ENCODE measurements around the gene EBF3. TPM values are rescaled to one million over a fixed set of nuclear protein-coding genes. Genes with fewer than 3 reads are reported as not detected.

Gene EBF3
- total RNA-seq, 4 donors from 2014 or later: 1.4 to 4.2 (median 2.4) TPM

DNA sequence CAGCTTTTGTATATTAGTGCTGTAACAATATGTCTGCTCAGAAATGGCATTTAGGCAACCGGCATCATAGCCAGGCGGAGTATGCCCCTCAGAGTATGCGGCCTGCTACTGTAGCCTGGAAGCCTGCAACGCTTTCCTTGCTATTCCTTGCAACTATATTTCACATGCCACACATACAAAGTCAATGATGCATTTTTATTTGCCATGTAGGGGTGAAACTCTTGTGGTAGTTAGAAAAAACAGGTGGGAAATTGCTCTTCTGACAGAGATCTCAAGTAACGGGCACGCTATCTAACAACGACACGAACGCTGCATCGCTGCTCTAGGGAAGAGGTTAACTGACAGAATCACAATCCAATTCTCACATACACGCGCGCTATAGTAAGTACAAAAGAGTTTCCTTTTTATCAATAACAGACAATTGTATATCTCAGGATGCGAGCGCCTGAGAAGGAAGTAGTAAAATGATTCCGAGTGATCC lies 5.9 kb downstream of the EBF3 start:
- Histone ChIP-seq H3K4me1 (peaks cover 38% of the 10 kb centered on the region), H3K4me3 (peak overlapping the region; percentile 71), H3K27ac (no peak overlapping the region), H3K36me3 (no peaks in the 10 kb centered on the region), H3K9me3 (no peaks in the 10 kb centered on the region), H3K27me3 (peaks cover 98% of the 10 kb centered on the region)
- peak in 1 of 2 donors; percentile 47 for DNase-seq (ENCODE audit: low spot score in 2 of 2)
- WGBS: 49% methylated on average over 16 of the region's 16 CpGs
- TF ChIP-seq, protein P1, sequence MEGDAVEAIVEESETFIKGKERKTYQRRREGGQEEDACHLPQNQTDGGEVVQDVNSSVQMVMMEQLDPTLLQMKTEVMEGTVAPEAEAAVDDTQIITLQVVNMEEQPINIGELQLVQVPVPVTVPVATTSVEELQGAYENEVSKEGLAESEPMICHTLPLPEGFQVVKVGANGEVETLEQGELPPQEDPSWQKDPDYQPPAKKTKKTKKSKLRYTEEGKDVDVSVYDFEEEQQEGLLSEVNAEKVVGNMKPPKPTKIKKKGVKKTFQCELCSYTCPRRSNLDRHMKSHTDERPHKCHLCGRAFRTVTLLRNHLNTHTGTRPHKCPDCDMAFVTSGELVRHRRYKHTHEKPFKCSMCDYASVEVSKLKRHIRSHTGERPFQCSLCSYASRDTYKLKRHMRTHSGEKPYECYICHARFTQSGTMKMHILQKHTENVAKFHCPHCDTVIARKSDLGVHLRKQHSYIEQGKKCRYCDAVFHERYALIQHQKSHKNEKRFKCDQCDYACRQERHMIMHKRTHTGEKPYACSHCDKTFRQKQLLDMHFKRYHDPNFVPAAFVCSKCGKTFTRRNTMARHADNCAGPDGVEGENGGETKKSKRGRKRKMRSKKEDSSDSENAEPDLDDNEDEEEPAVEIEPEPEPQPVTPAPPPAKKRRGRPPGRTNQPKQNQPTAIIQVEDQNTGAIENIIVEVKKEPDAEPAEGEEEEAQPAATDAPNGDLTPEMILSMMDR (IDR thresholded peaks at IDR 0.05): no peak
- TF ChIP-seq POLR2A (IDR thresholded peaks at IDR 0.05): no peak
- TF ChIP-seq EP300 (IDR thresholded peaks at IDR 0.05): no peak
- no peak for TF ChIP-seq POLR2AphosphoS5 (IDR thresholded peaks at IDR 0.05)

DNA sequence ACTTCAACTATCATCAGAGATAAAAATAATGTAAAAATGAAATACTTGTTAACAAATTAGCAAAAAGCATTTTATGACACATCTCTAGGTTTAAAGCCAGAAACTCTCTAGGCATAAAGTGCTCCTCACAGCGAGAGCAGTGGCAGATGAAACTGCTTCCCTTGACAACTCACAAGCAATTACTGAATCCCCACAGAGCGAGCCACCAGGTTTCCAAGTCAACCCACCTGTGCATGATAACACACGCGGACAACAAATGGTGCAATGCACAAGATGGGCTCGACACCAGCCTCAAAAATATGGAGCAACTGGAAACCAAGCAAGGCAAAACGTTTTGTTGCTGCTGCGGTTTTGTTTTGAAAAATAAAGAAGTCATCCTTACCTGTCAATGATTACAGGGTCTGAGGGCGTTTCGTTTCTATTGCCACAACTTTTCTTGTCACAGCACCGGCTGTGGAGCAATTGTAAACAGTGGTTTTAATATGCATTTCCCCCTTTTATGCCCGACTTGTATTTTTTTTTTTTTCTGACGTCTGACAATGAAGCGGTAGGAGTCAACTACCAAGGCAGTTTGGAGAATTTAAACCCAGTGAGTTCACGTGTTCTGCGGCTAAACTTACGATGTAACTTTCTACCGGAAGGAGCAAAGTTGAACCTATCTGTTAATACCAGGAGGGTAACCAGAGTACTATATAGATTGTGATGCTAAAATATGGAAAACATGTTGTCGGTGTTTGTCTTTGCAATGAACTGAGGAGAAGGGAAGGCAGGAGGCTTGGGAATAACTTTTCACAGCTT lies 7.0 kb downstream of the EBF3 start:
- 38% methylated on average over 18 of the region's 18 CpGs for WGBS
- no peaks in the 10 kb centered on the region for H3K36me3 ChIP-seq
- peaks cover 33% of the 10 kb centered on the region for H3K4me1 ChIP-seq
- DNase-seq (ENCODE audit: low spot score in 2 of 2): no peak
- no peak overlapping the region for H3K27ac ChIP-seq
- no peaks in the 10 kb centered on the region for H3K9me3 ChIP-seq
- TF ChIP-seq EP300 (IDR thresholded peaks at IDR 0.05) (no peak), POLR2A (IDR thresholded peaks at IDR 0.05) (no peak), POLR2AphosphoS5 (IDR thresholded peaks at IDR 0.05) (no peak)
- TF ChIP-seq, protein P1 (IDR thresholded peaks at IDR 0.05): no peak
- H3K4me3 ChIP-seq: peak overlapping the region; percentile 4
- H3K27me3 ChIP-seq: peaks cover 88% of the 10 kb centered on the region

DNA sequence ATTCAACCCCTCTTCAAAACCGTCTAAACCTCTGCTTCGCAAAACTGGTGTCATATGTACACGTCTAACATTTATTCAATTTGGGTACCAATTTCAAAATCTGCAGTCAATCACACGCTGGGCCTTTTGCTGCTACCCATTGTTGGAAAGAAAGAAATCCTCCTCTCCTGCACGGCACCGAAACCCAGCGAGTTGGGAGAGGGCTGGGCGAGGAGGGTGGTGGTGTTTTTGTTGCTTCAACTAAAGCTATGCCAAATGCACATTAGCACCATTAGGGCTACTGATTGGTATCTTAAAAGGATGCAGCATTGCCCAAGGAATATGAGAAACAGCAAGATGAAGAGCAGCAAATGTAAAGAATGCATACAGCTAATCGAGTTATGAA lies 7.8 kb downstream of the EBF3 start:
- Histone ChIP-seq H3K27me3 (peaks cover 80% of the 10 kb centered on the region), H3K4me3 (no peak overlapping the region), H3K36me3 (no peaks in the 10 kb centered on the region), H3K9me3 (no peaks in the 10 kb centered on the region), H3K4me1 (peaks cover 33% of the 10 kb centered on the region), H3K27ac (no peak overlapping the region)
- DNase-seq (ENCODE audit: low spot score in 2 of 2): no peak
- TF ChIP-seq POLR2AphosphoS5 (IDR thresholded peaks at IDR 0.05) (no peak), POLR2A (IDR thresholded peaks at IDR 0.05) (no peak), EP300 (IDR thresholded peaks at IDR 0.05) (no peak)
- TF ChIP-seq, protein P1 (IDR thresholded peaks at IDR 0.05): no peak
- WGBS: 45% methylated on average over 9 of the region's 9 CpGs

DNA sequence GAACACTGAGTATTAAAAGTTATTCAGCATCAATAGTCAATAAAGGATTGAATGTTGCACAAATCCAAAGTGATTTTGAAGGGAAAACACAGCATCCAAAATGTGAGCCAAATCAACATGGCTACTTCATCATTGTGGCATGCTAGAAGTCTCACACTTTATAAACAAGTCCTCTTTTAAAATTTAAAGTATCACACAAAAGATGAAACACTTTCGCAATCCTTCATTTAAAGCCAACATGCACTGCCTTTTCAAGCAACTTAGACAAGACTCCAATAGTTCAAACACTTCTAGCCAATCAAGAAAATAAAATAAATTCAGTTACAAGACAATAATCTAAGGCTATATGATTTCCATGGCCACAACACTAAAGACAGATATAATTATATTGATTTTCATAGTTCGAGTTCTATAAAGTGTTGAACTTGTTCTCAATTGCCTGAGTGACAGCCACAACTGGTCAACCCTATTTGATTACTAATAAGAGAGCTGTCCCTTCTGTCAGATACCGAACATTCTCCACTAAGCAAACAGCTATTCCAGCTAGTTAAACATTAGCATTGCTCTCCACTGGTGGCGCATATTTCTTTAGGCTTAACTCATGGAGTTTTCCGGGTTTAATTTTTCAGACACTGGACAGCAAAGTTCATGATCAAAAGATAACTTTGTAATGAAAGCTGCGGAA lies 8.3 kb downstream of the EBF3 start:
- no peak for TF ChIP-seq POLR2AphosphoS5 (IDR thresholded peaks at IDR 0.05)
- TF ChIP-seq EP300 (IDR thresholded peaks at IDR 0.05): no peak
- TF ChIP-seq, protein P1 (IDR thresholded peaks at IDR 0.05): no peak
- Histone ChIP-seq H3K9me3 (no peaks in the 10 kb centered on the region), H3K27ac (no peak overlapping the region), H3K36me3 (no peaks in the 10 kb centered on the region), H3K4me1 (peaks cover 35% of the 10 kb centered on the region), H3K27me3 (peaks cover 78% of the 10 kb centered on the region), H3K4me3 (no peak overlapping the region)
- 56% methylated on average over 6 of the region's 6 CpGs for WGBS
- no peak for DNase-seq (ENCODE audit: low spot score in 2 of 2)

All from suprapubic skin (tissue), 4 donors.